GM18508 (cell line): ENCODE data around the gene GABARAPL2.

ENCODE experiments used
- ATAC-seq: cut with Tn5 transposase; IDR thresholded peaks from one replicate; pipeline ENCODE4 v1.9.1; 2021; ENCODE audit warnings: moderate number of reproducible peaks; ENCODE audit not compliant: insufficient read depth, unreplicated experiment

The GABARAPL2 gene

DNA sequence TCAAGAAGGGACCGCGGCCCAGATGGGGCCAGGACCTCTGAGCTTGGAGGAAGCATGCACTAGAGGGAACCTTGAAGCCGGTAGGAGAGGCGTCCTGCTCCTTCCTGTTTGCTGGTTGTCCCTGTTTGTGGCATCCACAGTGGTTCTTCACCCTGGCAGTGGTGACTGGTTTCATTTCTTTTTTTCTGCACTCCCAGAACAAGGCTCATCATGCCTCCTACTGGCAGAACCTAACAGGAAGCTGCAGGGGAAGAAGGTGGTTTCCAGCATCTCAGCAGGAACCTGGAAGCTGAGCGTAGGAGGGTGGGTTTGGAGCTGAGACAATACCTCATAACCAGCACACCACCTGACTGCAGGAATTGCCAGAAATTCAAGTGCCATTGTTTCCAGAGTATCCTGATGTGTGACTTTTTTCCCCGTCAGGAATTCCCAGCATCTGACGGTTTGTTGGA, 15.9 kb upstream of the GABARAPL2 start:
- no peak for ATAC-seq

DNA sequence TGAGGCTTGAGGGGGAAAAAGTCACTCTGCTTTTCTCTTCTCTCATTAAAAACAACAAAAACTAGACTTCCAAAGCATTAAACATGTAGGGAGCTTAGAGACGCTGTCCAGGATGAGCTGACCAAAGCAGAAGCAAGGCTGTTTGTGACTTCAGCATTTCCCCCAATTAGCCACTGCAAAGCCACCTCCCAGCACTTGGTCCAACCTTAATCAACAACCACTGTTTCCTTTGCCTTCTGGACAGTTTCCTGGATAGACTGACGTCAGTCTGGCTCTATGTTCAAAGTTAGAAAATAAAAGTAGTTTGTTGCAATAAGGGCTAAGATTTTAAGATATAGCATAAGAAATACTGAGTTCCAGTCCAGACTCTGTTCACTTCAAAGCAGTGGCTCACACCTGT, 13.2 kb upstream of the GABARAPL2 start:
- ATAC-seq: no peak

GRCh38 chr16:75555213-75555706, 10.9 kb upstream of the GABARAPL2 start:
- ATAC-seq: no peak

- ATAC-seq: peak; percentile 92
Observed at GRCh38 chr16:75555707-75556430, 10.3 kb upstream of the GABARAPL2 start, which contains the start of gene TMEM231. TMEM231 (minus strand) TSS chr16:75556252; CDS start chr16:75556209, 43 bp downstream.

DNA sequence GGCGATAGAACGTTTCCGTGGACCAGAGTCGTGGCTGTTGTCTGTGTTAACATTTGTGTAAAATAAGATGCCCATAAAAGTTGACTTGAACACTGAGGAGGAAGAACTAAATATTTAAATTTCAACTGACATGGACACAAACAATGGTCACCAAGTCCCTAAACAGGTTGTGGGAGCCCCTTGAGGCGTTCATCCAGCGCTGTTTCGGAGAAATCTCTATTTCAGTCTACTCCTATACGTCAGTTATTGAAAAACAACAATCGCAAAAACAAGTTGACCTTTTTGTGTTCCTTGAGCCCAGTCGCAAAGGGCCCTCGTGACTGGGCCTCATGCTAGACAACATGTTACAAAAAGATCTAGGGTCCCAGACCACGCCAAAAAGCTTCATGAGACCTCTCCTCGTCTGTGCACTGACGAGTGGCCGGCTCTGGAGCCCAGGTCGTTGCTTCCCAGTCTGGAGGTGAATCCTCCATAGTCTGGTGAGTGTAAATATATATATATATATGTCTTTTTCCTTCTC, 9.7 kb upstream of the GABARAPL2 start:
- ATAC-seq: no peak

DNA sequence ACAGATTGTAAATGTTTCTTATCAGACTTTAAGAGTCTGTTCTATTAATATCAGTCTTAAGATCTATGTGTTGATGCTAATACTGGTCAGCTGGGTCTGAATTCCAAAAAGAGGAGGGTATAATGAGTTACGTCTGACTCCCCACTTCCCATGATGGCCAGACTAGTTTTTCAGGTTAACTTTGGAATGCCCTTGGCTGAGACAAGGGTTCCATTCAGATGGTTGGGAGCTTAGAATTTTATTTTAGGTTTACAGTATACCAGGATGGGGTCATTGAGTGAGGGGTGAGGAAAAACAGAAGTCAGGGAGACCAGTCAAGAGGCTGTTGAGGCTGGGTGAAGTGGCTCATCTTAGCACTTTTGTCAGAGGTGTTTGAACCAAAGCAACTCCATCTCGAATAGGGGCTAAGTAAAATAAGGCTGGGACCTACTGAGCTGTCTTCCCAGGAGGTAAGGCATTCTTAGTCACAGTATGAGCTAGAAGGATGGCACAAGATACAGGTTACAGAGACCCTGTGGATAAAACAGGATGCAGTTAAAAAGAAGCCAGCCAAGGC, 7.3 kb upstream of the GABARAPL2 start:
- ATAC-seq: no peak

DNA sequence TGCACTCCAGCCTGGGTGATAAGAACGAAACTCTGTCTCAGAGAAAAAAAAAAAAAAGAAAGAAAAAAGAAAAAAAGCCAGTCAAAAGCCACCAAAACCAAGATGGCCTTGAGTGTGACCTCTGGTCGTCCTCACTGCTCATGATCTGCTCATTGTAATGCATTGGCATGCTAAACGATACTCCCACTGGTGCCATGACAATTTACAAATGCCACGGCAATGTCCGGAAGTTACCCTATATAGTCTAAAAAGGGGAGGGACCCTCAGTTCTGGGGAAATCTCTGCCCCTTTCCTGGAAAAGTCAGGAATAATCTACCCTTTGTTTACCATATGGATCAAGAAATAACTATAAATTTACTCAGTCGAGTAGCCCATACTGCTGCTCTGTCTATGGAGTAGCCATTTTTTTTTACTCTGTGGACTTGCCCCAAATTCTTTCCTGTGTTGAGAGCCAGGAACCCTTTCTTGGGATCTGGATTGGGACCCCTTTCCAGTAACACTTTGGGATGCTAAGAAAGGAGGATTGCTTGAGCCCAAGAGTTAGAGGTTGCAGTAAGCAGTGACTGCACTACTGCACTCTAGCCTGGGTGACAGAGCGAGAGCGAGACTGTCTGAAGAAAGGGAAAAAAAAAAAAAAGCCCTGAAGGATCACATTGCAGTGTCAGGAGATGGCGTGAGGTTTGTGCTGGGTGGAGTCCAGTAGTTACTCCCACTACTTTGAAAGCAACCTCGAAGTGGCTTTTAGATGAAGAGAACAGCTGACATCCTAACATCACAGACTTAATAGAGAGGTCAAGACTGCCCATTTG, 6.4 kb upstream of the GABARAPL2 start:
- no peak for ATAC-seq

GRCh38 chr16:75565640-75566039, 539 bp upstream of the GABARAPL2 start:
- ATAC-seq: no peak

DNA sequence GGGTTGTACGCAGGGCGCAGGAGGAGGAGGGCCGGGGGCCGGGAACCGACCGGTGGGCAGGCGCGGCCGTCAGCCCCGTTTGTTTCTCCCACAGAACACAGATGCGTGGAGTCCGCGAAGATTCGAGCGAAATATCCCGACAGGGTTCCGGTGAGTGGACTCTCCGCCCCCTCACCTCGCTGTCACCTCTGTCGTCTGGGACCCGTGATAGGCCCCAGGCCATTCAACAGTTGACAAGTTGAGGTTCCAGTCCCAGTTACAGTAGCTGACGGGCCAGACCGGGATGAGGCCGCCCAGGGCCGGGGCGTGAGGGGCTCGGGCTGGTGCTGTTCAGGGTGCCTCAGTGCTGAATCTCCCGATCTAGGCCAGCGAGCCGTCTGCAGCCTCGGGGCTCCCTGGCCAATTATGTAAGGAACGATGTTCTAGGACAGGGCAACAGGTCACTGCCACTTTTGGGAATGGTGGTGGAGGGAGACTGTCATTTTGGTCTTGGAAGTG, 628 bp downstream of the GABARAPL2 start:
- ATAC-seq: no peak

- ATAC-seq: no peak
Observed at GRCh38 chr16:75567911-75568310, 1.7 kb downstream of the GABARAPL2 start.

GRCh38 chr16:75570396-75571065, 4.4 kb downstream of the GABARAPL2 start:
- no peak for ATAC-seq

- ATAC-seq: no peak
Observed at GRCh38 chr16:75572864-75573542, 6.8 kb downstream of the GABARAPL2 start.

DNA sequence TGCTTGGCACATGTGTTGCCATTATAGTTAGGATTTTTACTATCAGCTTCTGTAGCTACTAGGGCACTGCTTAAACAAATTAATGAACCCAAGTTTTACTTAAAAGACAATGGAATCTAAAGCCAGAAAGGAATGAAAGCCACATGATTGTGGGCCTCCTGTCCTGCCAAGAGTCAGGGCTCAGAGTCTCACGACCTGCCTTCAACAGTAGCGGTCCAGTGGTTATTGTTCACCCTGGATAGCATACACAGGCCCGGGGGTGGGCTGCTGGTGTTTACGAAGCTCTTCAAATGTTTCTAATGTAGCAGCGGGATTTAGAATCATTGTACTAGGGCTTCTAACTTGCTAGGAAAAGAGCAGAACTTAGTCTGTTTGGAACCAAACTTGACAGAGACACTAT, 7.8 kb downstream of the GABARAPL2 start:
- no peak for ATAC-seq

GRCh38 chr16:75575958-75576357, 9.8 kb downstream of the GABARAPL2 start:
- ATAC-seq: no peak

GRCh38 chr16:75576384-75576811, 10.2 kb downstream of the GABARAPL2 start:
- peak; percentile 70 for ATAC-seq

GRCh38 chr16:75578212-75578611, 12.0 kb downstream of the GABARAPL2 start:
- ATAC-seq: no peak

- no peak for ATAC-seq
Observed at GRCh38 chr16:75578725-75579124, 12.5 kb downstream of the GABARAPL2 start.

- ATAC-seq: no peak
Observed at GRCh38 chr16:75579281-75579834, 13.2 kb downstream of the GABARAPL2 start.

DNA sequence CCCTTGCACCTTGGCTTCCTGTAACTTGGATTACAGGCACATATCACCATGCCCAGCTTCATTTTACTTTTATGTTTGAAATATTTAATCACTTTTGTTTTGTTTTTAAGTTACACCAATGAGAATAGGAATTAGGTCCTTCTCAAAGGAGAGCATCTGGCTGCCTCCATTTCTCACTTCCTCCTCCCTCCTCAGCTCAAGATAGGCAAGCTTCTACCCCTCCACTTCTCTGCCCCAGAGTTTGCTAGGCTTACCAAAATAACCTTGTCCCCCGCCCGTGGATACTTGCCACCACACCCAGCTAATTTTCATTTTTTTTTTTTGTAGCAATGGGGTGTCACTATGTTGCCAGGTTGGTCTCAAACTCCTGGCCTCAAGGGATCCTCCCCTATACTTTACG, 17.9 kb downstream of the GABARAPL2 start:
- no peak for ATAC-seq
